Sigmoid colon (tissue), 4 donors: ENCODE results near the gene MIPEP.

Source experiments
- EP300 ChIP-seq, 4 donors: sonication (generic); formaldehyde crosslinking; IDR thresholded peaks; one replicate each; pipeline ENCODE4 v1.6.1; 2017; ENCODE audit warnings: antibody characterized with exemption in 4 of 4
- POLR2A ChIP-seq, 2 donors: fragments of 450-650 bp; IDR thresholded peaks; one replicate each; pipeline ENCODE4 v1.6.1; 2016; ENCODE audit warnings: antibody characterized with exemption in 2 of 2, mild to moderate bottlenecking in 2 of 2, moderate library complexity in 2 of 2
- POLR2AphosphoS5 ChIP-seq, 4 donors: sonication (generic); formaldehyde crosslinking; IDR thresholded peaks; one replicate each; pipeline ENCODE4 v1.6.1; 2017; ENCODE audit warnings: antibody characterized with exemption in 4 of 4
- TF ChIP-seq, protein P1 (sequence below), 4 experiments: fragments of 450-650 bp in 3 of 4; fragments of 200-600 bp in 1 of 4; IDR thresholded peaks; one replicate each; pipeline ENCODE4 v1.5.1; 2016 to 2019; ENCODE audit warnings: antibody characterized with exemption in 4 of 4, mild to moderate bottlenecking in 3 of 4, moderate library complexity in 2 of 4

DNA sequence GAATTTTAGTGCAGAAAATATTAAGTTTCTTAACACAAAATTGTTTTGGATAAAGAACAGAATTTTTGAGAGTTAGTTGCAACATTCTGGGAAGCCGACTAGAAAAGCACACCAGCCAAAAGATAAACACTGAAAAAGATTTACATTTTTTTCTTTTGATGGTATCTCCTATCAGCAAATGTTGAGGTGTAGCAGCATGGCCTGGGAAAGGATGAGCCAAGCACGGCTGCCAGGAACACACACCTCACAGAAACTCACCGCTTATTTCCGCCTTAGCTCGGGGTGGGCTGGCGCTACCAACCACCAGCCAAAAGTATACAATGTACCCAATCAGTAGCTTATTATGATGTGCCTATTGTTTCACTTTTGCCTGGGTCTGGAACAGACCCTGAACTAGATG, 134.7 kb downstream of the MIPEP start:
- TF ChIP-seq, protein P1, sequence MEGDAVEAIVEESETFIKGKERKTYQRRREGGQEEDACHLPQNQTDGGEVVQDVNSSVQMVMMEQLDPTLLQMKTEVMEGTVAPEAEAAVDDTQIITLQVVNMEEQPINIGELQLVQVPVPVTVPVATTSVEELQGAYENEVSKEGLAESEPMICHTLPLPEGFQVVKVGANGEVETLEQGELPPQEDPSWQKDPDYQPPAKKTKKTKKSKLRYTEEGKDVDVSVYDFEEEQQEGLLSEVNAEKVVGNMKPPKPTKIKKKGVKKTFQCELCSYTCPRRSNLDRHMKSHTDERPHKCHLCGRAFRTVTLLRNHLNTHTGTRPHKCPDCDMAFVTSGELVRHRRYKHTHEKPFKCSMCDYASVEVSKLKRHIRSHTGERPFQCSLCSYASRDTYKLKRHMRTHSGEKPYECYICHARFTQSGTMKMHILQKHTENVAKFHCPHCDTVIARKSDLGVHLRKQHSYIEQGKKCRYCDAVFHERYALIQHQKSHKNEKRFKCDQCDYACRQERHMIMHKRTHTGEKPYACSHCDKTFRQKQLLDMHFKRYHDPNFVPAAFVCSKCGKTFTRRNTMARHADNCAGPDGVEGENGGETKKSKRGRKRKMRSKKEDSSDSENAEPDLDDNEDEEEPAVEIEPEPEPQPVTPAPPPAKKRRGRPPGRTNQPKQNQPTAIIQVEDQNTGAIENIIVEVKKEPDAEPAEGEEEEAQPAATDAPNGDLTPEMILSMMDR (IDR thresholded peaks at IDR 0.05), result no peak
- TF ChIP-seq POLR2AphosphoS5 (IDR thresholded peaks at IDR 0.05) (no peak), POLR2A (IDR thresholded peaks at IDR 0.05) (no peak), EP300 (IDR thresholded peaks at IDR 0.05) (no peak)
